HuH-7 (cell line): ENCODE data around the gene PFDN4.

Experiments used
- DNase-seq: peaks from one replicate; pipeline ENCODE4 v3.0.0; 2011; ENCODE audit warnings: low spot score

The PFDN4 gene, protein sequence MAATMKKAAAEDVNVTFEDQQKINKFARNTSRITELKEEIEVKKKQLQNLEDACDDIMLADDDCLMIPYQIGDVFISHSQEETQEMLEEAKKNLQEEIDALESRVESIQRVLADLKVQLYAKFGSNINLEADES

GRCh38 chr20:54207743-54208547, at the start of gene PFDN4:
Gene PFDN4 (plus strand): TSS chr20:54208087. CDS start chr20:54208101, 14 bp downstream.
- peak; percentile 98 for DNase-seq

GRCh38 chr20:54158226-54158625, 49.7 kb upstream of the PFDN4 start:
- no peak for DNase-seq

- DNase-seq = no peak
These were observed 49.0 kb upstream of the PFDN4 start for GRCh38 chr20:54158856-54159418.

DNA sequence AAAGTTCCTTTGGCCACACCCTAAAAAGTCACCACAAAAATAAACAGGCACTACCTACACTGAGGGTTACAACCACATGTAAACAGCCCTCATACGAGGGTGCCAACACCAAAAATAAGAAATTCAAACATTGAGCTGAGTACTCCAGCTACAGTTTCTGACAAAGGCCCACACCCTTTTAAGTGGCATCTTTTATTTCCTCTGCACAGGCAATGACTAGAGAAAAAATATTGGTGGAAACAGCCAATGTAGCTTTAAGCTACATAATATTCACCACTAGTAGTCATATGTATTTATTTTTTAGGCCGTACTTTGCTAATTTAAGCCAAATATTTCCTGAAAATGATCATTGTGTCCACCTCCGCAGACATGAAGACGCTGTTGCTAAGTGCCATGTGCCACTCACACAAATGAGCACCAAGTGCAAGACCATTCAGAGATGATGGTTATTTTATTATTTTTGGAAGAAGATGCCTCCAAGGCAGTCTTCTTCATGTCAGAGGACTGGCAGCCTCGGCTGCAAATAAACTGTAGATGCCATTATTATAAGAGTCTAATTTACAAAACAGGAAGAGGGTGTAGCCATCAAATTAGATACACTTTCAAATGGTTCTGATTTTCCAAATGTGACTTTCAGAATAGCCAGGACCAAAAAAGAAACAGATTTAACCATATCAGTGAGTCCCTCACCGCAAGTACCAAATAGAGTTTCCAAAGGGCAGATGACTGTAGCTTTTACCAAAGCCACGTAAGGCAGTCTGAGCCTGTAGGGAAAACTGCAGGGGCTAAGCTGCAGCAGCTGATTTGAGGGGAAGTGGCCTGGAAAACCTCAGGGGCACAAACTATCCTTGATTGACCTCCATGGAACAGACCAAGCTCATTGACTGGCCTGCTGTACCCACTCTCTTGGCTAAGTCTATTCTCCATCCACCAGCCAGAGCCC, 47.6 kb upstream of the PFDN4 start:
- DNase-seq = no peak

DNA sequence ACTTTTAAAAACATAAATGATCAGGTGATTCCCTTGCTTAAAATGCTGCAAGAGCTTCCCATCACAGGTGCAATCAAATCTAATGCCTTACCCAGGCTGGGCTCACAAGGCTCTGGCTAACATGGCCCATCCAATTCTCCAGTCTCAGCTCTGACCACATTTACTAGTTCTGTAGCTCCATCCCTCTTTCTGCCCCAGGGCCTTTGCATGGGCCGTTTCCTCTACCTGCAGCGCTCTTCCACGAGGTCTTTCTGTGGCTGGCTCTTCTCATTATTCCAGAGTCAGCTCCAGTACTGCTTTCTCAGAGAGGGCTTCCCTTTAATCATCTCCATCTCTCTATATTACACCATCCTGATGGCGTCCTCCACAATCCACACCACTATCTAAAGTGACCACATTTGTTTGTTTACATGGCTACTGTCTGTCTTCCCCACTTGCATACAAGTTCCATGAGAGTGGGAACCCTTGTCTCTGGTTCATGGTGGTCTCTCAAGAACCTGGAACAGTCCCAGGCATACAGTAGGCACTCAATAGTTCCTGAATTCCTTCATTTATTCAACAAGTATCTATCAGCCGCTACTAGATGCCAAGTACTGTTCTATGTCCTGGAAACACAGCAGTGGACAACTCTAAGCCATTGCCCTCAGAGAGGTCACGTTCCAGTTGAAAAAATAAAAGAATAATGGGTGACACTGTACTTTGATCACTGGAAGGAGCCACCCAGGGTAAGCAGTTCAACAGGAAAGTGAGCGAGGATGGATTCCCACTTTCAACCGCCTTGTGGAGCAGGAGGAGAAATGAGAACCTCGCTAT, 46.7 kb upstream of the PFDN4 start:
- DNase-seq = no peak

GRCh38 chr20:54161821-54162149, 46.1 kb upstream of the PFDN4 start:
- DNase-seq = no peak

GRCh38 chr20:54162378-54163009, 45.4 kb upstream of the PFDN4 start:
- no peak for DNase-seq

DNA sequence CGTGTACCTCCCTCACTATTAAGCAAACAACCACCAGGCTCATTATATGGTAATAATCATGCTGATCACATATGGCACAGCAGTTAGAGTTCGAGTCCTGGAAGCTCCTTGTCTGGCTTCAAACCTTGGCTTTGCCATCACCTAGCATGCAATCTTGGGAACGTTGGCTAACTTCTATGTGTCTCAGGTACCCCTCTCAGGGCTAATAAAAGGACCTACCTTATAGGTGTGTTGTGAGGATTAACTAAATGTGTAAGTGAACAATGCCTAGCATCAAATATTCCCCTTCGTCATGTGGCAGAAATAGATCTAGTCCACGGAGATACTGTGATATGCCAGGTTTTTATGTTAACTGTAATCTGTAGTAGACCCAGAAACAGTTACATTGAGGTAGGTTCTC, 44.5 kb upstream of the PFDN4 start:
- DNase-seq = no peak

- DNase-seq = no peak
These were observed 42.9 kb upstream of the PFDN4 start for GRCh38 chr20:54165014-54165413.

DNA sequence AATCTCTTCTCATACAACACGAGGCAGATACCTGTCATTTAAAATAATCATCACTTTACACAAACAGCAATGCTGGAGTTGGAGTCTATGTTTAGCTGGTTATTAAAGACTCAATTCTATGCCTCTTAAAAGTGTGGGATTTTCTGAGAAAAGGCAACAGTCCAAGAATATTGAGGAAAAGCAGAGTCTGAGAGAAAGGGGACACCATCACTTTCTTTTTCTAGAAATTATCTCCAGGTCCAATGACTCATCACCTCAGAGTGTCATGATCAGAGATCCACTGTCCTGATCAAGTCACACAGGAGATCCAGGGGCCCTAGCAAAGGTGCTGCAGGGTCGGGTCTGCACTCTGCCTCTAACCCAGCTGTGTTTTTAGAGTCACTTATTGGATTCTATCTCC, 42.1 kb upstream of the PFDN4 start:
- DNase-seq = no peak

GRCh38 chr20:54166987-54167662, 40.8 kb upstream of the PFDN4 start:
- no peak for DNase-seq

- no peak for DNase-seq
These were observed 39.7 kb upstream of the PFDN4 start for GRCh38 chr20:54167909-54168872.

- DNase-seq = no peak
These were observed 38.7 kb upstream of the PFDN4 start for GRCh38 chr20:54168961-54169862.

- no peak for DNase-seq
These were observed 37.8 kb upstream of the PFDN4 start for GRCh38 chr20:54170026-54170471.

DNA sequence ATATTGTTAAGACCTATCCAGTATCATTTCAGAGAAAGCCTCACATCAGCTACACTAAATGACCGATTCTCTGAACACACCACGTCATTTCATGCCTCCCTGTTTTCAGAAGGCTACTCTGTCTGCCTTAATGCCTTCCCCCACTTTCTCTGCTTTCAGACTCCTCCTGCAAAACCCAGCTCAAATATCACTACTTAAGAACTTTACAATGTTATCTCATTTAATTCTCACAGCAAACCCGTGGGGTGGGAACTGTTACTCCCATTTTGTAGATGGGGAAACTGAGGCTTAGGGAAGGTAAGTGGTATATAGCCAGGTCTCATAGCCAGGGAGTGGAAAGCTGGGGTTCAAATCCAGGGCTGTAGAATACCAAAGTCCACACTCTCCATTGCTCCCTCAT, 36.9 kb upstream of the PFDN4 start:
- DNase-seq = no peak

- no peak for DNase-seq
These were observed 35.4 kb upstream of the PFDN4 start for GRCh38 chr20:54172532-54172855.

- no peak for DNase-seq
These were observed 34.8 kb upstream of the PFDN4 start for GRCh38 chr20:54172856-54173652.
